NCI-H1417 treated with DMSO at 0.1 percent for 48 hours (cell line): ENCODE data around the gene GRAMD1C.
"Not testable (repeated sequence)": the region's sequence is repeated elsewhere in the genome, so short reads cannot be mapped to it uniquely, and the experiment has no call there.

Experiments
- DNase-seq: peaks from one replicate; lab custom pipeline; 2025; lab: John Stamatoyannopoulos, UW

GRAMD1C gene

DNA sequence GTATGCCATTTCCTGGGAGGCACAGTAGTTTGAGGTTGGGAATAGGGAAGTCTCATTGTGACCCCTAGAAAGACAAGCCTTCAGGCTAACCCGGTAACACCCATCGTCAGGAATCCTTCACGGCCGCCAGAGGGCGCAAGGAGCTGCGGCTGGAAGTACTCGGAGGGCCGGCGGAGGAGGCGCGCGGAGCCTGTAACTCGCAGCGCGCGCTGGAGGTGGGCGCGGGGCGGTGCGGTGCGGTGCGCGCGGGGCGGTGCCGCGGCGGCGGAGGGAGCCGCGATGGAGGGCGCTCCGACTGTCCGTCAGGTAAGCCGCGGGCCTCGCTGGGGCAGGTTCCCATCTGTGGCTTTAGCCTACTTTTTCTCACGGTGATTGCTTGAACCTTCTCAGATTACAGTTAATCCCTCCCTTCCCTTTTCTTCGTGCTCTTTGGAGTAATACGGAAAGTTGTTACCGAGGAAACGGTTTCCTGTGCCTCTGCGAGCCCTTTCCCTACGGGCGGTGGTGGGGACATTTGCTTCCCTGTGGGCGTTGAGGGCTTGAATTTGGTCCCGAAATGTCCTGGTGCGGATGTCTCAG, at the start of gene GRAMD1C:
TSS of gene GRAMD1C (plus strand) at position 158 of the 579 bp plus-strand sequence. CDS start at position 280, 122 bp downstream.
- peak; percentile 74 for DNase-seq

DNA sequence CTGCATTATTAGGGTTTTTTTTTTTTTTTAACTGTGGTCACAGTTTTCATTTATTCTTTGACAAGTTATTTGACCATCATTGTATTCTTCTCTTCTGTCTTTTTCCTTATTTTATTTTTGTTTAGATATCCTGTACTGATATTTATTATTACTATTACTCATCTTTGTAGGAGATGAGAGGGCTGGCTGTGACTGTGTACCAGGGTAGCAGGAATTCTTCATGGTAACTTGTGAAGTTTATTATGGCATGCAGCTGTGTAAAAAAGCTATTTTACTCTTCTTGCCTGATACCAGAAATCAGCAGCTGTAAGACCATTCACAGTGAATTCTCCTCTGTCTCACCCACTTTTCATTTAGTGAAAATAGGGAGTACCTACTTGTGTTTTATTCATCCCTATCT, 47.2 kb upstream of the GRAMD1C start:
- no peak for DNase-seq

DNA sequence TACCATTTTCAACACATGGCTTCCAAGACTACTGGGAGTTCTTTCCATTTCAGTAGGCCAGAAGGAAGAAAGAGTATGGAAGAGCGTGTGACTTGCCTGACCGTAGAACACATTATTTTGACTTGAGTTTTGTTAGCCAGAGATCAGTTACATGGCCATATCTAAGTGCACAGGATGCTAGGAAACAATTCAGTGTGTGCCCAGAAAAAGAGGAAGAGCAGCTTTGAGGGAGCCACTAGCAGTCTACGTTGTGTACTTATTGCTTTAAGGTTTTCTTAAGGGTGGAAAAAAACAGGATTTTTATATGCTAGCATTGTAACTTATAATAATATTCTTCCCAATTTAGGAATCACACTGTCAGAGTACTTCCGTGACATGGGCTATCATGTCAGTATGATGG, 44.1 kb upstream of the GRAMD1C start:
- DNase-seq, result no peak

DNA sequence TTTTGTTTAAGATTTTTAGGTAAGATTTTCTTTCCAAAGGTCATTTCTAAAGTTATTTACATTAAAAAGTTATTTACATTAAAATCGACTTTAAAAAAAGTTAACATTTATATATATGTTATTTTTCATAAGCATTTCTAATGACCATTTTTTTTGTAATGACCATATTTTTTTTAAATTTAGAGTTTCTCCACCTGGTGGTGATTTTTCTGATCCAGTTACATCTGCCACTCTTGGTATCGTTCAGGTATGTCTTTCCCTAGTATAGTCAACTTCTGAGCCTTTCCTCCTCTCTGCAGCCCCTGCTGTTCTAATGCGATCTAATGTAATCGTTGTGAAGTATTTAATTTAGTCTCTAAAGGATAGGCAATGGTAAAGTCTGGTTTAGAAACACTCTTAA, 42.9 kb upstream of the GRAMD1C start:
- DNase-seq, result no peak

DNA sequence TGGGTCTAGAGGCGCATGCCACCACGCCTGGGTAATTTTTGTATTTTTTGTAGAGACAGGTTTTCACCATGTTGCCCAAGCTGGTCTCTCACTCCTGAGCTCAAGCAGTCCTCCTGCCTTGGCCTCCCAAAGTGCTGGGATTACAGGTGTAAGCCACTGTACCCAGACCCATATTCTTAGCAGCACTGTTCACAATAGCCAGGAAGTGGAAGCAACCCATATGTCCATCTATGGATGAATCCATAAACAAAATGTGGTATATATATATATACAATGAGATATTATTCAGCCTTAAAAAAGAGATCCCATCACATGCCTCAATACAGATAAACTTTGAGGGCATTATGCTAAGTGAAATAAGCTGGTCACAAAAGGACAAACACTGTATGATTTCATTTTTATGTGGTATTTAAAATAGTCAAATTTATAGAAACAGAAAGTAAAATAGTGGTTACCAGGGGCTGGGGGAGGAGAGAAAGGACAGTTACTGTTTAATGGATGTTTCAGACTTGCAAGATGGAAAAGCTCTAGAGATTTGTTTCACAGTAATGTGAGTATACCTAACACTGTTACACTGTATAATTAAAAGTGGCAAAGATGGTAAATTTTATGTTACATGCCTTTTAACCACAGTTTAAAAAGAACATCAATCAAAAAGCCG, 35.7 kb upstream of the GRAMD1C start:
- no peak for DNase-seq

DNA sequence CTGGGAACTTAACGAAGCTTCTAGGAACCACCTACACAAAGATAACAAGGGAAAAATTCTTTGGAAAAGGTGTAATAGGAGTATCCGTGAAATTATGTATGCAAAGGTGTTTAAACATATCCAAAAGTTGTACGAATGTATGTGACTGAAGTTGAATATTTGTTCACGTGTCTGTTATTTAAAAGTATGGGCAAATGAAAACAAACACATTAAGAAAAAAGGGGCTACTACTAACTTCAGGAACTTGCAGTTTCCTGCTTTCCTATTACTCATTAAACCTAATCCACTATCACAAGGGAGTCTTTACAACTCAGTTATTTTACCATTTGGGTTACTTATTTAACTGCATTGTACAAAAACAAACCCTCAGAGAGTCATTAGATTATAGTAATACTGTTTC, 33.9 kb upstream of the GRAMD1C start:
- DNase-seq, result no peak

DNA sequence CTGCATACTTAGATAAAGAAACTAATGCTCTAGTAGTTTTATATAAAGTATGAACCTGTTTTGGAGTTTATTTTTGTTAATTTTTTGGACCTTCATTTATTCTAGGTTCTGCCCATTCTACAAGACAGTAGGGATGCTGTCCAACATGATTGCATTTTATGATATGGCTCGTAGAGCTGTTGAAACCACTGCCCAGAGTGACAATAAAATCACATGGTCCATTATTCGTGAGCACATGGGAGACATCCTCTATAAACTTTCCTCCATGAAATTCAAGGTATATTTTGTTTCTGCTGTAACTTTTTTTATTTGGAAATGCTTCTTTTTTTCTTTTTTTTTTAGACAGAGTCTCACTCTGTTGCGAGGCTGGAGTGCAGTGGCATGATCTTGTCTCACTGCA, 33.3 kb upstream of the GRAMD1C start:
- no peak for DNase-seq

DNA sequence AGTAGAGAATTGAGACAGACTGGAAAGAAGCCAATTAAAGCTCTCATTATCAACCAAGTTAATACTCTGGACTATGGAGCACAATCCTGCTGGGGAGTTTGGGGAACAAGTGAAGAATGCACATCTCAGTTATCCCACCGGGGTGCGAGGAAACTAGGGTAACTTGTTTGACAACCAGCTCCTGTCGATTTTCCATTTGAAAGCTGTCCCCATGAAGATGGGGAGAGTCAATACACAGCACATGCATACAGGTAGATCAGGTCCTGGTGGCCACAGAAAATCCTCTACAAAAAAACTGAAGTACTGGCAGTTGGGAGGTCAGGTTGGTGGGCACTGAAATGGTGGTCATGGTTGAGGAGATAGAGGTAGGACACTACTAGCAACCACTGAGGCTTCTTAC, 25.7 kb upstream of the GRAMD1C start:
- no peak for DNase-seq

DNA sequence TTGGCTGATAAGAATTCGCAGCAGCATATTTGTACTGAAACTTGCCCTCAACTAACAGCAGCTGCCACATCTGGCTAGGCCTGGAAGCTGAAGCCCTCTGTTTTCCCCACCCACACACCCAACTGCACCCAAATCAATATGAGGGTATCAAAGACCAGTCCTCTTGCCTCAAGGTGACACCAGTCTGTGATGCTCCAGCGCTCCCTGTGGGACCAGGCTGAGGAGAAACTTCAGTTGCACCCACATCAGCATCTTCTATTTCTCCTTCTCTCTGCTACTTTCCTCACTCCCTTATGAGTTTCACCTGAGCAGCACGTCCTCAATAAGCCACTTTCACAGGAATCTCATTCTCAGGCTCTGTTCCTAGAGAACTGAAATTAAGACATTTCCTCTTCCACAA, 18.7 kb upstream of the GRAMD1C start:
- DNase-seq, result no peak

DNA sequence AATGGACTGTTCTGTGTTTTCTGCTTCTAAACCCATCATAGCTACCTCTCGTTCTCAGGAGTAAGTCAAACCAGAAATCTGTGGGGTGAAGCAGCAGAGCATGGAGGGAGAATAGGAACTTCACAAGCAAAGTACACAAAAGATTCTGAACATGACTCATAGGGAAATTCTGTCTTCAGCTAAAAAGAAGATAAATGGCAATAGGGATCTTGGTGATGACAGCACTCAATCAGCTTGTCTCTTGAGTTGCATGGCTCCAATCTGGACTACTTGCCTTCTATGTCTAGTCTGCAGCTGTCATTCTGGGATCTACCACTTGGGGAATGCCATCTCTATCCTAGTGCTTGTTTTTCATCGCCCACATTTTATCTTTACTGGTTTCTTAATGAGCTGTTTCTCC, 13.5 kb upstream of the GRAMD1C start:
- no peak for DNase-seq

DNA sequence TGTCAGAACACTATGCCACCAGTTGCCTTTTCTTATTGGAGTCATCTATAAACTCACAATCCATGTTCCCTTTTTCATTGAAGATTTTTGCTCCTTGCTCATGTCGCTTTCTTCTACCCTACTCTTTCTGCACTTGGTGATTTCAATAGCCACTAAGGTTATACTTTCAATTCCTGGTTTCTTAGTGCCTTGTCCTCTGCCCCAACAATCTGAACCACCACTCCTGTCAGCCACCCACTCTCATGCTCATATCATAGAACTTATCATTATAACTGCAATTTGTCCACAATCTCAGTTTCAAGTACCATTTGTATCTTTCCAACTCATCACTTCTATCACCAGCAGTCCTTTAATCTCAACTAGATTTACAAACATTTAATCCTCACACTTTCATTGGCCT, 10.0 kb upstream of the GRAMD1C start:
- DNase-seq, result no peak

DNA sequence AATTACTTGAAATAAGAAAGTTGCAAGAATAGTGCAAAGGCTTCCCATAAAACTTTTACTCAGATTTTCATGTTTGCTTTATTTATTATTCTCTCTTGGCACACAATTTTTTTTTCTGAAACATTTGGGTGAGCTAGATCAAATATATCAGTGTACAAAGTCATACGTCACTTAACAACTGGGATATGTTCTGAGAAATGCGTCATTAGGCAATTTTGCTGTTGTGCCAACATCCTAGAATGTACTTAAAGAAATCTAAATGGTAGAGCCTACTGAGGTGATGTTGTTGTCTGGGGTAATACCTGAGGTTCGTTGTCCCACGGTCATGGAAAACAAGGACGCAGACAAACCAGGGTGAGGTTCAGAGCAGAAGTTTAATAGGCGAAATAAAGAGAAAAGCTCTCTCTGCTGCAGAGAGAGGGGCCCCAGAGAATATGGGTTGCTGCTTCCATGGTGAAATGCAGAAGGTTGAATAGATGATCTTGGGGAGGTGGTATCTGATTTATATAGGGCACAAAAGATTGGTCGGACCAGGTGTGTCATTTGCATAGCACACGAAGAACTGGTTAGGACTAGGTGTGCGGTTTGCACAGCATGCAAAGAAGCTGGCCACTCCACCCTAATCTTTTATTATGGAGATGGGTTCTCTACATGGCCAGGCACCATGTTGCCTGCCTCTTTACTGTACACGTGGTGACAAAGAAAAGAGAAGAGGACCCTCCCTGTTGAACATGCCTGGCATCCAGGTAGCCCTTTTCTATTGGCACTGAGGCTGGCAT, 8.8 kb upstream of the GRAMD1C start:
- DNase-seq, result no peak

DNA sequence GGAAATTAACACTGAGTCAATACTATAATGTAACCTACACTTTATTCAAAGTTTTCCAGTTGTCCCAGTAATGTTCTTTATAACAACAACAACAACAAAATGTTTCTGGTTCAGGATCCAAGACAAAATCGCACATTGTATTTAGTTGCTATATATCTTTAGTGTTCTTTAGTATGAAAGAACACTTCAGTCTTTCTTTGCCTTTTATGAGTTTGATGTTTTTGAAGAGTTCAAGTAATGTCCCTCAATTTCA, 7.6 kb upstream of the GRAMD1C start:
- no peak for DNase-seq

DNA sequence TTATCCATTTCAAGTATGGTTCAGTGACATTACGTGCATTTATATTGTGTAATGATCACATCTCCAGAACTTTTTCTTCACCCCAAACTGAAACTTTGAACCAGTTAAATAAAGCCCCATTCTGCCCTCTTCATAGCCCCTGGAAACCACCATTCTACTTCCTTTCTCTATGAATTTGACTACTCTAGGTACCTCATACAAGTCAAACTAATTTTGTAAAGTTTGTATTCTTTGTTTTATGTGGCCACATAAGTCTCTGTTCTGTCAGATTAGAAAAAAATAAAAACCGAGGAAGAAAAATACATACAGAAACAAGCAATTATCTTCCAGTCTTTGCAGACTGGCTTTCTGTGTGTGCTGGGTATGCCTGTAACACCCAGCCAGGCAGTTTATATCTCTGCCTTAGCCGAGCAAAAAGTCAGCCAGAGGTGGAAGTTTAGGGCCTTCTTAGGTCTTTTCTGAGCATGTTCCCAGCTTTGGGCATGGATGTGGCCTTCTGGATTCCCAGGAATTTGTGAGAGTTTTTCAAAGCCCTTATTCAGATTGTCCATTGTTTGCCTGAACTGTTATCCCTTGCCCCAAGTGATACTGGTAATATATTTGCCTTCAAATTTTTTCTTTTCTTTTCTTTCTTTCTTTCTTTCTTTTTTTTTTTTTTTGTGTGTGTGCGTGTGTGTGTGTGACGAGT, 6.0 kb upstream of the GRAMD1C start:
- DNase-seq, result no peak

DNA sequence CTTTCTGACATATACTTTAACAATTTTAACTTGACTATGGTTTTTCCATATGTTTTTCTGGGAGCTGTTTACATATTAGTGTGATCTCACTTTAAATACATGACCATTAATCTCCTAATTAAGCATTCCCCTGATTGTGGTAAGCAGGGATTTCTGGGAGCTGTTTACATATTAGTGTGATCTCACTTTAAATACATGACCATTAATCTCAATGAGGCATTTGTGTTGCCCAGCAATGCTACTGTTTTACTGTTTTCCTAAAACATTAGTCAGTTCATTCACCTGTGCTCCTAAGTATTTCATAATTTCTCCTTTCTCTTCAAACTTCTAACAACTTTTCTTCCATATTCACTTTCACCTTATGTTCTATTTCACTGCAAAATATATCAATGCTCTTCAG, 3.6 kb upstream of the GRAMD1C start:
- no peak for DNase-seq

DNA sequence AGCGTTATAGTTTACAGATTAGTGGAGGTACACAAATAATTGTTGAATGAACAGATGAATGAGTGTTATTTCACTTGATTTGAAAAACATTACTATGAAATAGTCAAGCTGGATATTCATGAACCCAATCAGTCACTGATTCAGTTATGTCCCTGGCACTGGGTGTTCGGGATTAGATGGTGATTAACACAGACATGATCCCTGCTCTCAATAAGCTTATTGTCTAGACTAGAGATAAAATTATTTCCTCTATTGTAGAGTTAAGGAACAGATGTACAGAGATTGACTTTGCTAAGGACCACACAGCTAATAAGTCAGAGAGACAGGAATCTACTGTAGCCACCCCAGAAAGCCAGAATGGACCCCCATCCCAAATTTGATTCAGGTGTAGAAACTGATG, 963 bp downstream of the GRAMD1C start:
- DNase-seq, result no peak

DNA sequence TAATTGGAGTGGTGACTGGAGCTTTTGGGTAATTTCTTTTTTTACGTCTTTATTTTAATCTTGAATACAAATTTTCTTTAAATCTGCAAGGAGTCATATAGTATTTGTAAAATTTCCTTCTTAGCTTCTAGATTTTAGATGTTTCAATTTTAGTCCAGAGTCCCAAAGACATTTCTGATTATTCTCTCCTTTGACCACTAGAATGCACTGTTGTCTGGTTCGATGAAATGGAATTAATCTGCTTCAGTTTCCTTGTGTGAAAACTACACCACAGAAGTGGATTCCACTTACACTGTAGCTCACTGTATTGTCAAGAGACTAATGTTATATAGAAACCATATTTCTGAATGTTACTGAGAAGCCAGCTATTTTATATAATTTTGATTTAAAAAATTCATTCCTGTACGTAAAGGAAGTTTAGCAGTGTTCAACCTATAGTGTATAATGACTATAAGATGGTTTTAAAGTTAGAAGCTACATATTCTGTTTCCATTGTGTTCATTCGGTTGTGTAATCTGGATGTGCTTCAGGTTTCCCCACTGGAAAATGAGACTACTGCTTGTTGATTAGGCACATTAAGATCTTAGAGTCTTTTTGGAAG, 6.1 kb downstream of the GRAMD1C start:
- DNase-seq, result no peak

DNA sequence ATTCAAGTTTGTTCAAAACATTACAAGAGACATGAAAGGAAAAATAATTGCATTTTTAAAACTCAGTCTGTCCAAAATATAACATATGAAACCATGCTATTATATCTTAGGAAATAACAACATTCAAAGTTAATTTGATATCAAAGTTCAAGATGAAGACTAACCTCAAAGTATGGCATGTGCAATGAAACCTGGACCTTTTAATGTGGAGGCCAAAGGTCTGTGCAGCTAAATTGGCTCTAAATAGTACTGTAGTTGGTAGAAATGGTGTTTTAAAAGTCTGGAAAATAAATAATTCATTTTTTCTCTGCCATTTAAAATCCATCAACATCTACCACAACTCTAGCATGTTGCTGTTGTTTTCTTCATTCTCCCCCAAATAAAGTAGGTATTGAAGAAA, 8.7 kb downstream of the GRAMD1C start:
- DNase-seq, result no peak

DNA sequence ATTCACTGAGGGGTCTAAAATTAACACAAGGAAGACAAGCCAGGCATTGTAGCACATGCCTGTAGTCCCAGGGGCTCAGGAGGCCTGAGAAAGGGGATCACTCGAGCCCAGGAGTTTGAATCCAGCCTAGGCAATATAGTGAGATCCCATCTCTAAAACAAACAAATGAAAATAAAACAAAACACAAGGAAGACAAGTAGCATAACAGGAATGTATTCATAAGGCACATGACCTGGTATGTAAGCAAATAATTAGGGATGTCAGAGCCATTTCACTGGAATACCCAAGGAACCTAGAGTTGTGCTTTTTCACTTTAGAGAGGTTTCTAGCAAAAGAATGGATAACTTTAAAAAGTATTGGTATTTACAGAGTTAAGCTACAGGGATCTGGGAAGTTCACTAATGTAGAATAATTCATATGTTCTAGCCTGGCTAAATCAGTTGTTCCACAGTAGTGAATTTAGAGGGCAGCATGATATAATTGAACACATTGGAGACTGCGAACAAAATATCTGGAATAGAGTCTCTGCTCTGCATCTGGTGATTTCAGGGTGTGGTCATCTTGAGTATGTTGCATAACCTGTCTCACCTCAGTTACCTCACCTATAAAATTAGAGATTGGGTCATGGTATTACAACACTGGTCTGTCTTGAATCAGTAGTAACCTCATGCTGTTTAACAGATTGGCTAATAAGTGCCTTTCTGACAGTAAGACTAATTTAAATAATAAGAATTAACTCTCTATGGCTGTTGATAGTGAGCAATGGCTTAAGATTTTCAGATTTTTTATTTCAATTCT, 9.3 kb downstream of the GRAMD1C start:
- DNase-seq, result no peak

DNA sequence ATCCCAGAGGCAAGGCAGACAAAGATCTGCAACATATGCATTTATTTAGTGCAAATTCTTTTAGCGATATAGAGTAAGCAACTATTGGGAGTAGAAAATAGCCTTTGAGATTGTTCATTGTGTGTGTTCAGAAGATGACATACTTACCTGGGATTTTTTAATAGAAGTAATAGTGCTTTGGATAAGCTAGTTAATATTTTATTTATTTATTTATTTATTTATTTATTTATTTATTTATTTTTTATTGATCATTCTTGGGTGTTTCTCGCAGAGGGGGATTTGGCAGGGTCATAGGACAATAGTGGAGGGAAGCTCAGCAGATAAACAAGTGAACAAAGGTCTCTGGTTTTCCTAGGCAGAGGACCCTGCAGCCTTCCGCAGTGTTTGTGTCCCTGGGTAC, 10.5 kb downstream of the GRAMD1C start:
- not testable (repeated sequence) for DNase-seq

DNA sequence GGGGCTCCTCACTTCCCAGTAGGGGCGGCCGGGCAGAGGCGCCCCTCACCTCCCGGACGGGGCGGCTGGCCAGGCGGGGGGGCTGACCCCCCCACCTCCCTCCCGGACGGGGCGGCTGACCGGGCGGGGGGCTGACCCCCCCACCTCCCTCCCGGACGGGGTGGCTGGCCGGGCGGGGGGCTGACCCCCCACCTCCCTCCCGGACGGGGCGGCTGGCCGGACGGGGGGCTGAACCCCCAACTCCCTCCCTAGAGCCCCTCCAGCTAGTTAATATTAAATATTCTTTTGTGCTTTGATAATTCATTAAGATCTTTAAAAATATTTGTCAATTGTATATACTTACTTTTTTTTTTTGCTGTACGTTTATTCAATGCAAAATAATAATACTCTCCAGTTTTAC, 11.3 kb downstream of the GRAMD1C start:
- DNase-seq, result not testable (repeated sequence)

DNA sequence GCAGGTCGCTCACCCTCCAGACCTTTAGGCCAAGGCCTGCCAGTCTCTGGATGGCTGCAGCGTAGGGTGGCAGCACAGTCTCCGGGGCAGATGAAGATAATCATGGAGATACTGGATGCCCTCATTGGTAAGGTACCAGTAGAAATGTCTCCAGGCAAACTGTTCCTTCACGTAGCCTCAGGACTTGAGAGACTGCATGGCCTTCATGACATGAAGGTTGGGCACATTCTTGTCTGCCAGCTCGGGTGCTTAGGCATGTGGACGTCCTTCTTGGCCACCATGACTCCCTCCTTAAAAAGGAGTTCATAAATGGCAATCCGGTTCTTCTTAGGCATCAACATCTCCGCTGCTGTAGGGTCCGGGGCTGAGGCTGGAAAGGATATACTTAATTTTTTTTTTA, 11.8 kb downstream of the GRAMD1C start:
- DNase-seq, result not testable (repeated sequence)
